Right atrium auricular region (tissue), 2 donors: Measurements from ENCODE around the gene SPEM3. TPM values are rescaled to one million over a fixed set of nuclear protein-coding genes. Genes with fewer than 3 reads are reported as not detected.
A peak's percentile ranks its signal among the peaks of the same experiment; 100 is the strongest.

ENCODE experiments used
- DNase-seq: peaks from one replicate; pipeline ENCODE4 v3.0.0-alpha.2; 2019; ENCODE audit warnings: low spot score
- H3K27ac ChIP-seq, 2 donors: fragments of 200-600 bp; sonication (generic); 1 replicate in 1 of 2; 2 replicates in 1 of 2; pipeline ENCODE4 v1.5.1; 2016 to 2019
- H3K27me3 ChIP-seq, 2 donors: fragments of 200-600 bp; sonication (generic); one replicate each; pipeline versions ENCODE4 v1.5.1 to v1.6.0; 2017 to 2019
- H3K36me3 ChIP-seq: fragments of 200-600 bp; sonication (generic); one replicate; pipeline ENCODE4 v1.5.1; 2016
- H3K4me1 ChIP-seq, 2 donors: fragments of 200-600 bp; sonication (generic); one replicate each; pipeline versions ENCODE4 v1.5.1 to v1.6.0; 2017 to 2019
- H3K4me3 ChIP-seq, 2 donors: fragments of 200-600 bp; sonication (generic); 1 replicate in 1 of 2; 2 replicates in 1 of 2; pipeline ENCODE4 v1.5.1; 2017 to 2019; ENCODE audit warnings: mild to moderate bottlenecking in 1 of 2, moderate library complexity in 1 of 2
- H3K9me3 ChIP-seq, 2 donors: fragments of 200-600 bp; sonication (generic); one replicate each; pipeline ENCODE4 v1.5.1; 2019
- CTCF ChIP-seq, 2 donors: fragments of 200-600 bp; sonication (generic); IDR thresholded peaks; one replicate each; pipeline ENCODE4 v1.5.1; 2019; ENCODE audit warnings: antibody characterized with exemption in 2 of 2
- total RNA-seq, 2 donors: library from RNA; depleted of rRNA; stranded (reverse); fragments of >200 nt; gene quantifications; one replicate each; pipeline ENCODE4 v1.1.0, GENCODE V29; 2016

SPEM3 gene
- total RNA-seq, 2 donors from 2014 or later, result not detected

GRCh38 chr17:7435676-7436555 lies 7.3 kb downstream of the SPEM3 start:
- Histone ChIP-seq H3K4me1 (peaks cover 0 to 56% of the 10 kb centered on the region in 2 donors), H3K4me3 (peak overlapping the region; percentile 37 to 60), H3K27me3 (peaks cover 0 to 9% of the 10 kb centered on the region in 2 donors), H3K27ac (peak overlapping the region; percentile 83 to 85), H3K9me3 (no peaks in the 10 kb centered on the region), H3K36me3 (no peaks in the 10 kb centered on the region)
- peak in 1 of 2 donors; percentile 35 for TF ChIP-seq CTCF (IDR thresholded peaks at IDR 0.05)
- DNase-seq, result no peak

- peak; percentile 69 for DNase-seq
- H3K36me3 ChIP-seq, result no peaks in the 10 kb centered on the region
- H3K4me3 ChIP-seq, result peak overlapping the region; percentile 42 to 60
- H3K9me3 ChIP-seq, result no peaks in the 10 kb centered on the region
- peaks cover 0 to 9% of the 10 kb centered on the region in 2 donors for H3K27me3 ChIP-seq
- H3K27ac ChIP-seq, result peak overlapping the region; percentile 83 to 85
- peak; percentile 81 to 98 for TF ChIP-seq CTCF (IDR thresholded peaks at IDR 0.05)
- H3K4me1 ChIP-seq, result peaks cover 0 to 57% of the 10 kb centered on the region in 2 donors
These were observed 8.1 kb downstream of the SPEM3 start for GRCh38 chr17:7436556-7437368.

- Histone ChIP-seq H3K9me3 (no peaks in the 10 kb centered on the region), H3K27ac (peak overlapping the region; percentile 83 to 85), H3K36me3 (no peaks in the 10 kb centered on the region), H3K27me3 (peaks cover 0 to 9% of the 10 kb centered on the region in 2 donors), H3K4me1 (peaks cover 0 to 57% of the 10 kb centered on the region in 2 donors), H3K4me3 (peak overlapping the region; percentile 42 to 60)
- TF ChIP-seq CTCF (IDR thresholded peaks at IDR 0.05), result no peak
- no peak for DNase-seq
These were observed 8.8 kb downstream of the SPEM3 start for GRCh38 chr17:7437369-7437863.

GRCh38 chr17:7437950-7438614 lies 9.4 kb downstream of the SPEM3 start:
- TF ChIP-seq CTCF (IDR thresholded peaks at IDR 0.05), result no peak
- peak overlapping the region; percentile 42 to 60 for H3K4me3 ChIP-seq
- peak; percentile 62 for DNase-seq
- H3K27me3 ChIP-seq, result peaks cover 0 to 9% of the 10 kb centered on the region in 2 donors
- no peaks in the 10 kb centered on the region for H3K36me3 ChIP-seq
- H3K4me1 ChIP-seq, result peaks cover 0 to 57% of the 10 kb centered on the region in 2 donors
- peak overlapping the region; percentile 83 to 85 for H3K27ac ChIP-seq
- no peaks in the 10 kb centered on the region for H3K9me3 ChIP-seq
